A549 (cell line): ENCODE measurements around the gene COPS9.

Source experiments
- CTCF ChIP-seq: fragments of >200 bp; sonication (Bioruptor Twin); formaldehyde crosslinking; IDR thresholded peaks from 3 replicates; pipeline ENCODE4 v1.5.1; 2016
- HDAC2 ChIP-seq: fragments of 200-600 bp; sonication (generic); IDR thresholded peaks from 2 replicates; pipeline ENCODE4 v1.6.1; 2016
- HEYL ChIP-seq: fragments of 250-450 bp; sonication (Bioruptor Pico); IDR thresholded peaks from 2 replicates; pipeline ENCODE4 v1.8.0; 2021; ENCODE audit warnings: mild to moderate bottlenecking, moderate library complexity
- PHF8 ChIP-seq: fragments of 200-600 bp; sonication (generic); IDR thresholded peaks from 2 replicates; pipeline ENCODE4 v1.6.1; 2016; ENCODE audit warnings: low read depth, mild to moderate bottlenecking, antibody characterized with exemption, moderate library complexity, borderline replicate concordance
- POLR2A ChIP-seq: IDR thresholded peaks from 2 replicates; pipeline ENCODE4 v1.6.1; 2012; ENCODE audit warnings: mild to moderate bottlenecking, low read length

- no peak for TF ChIP-seq CTCF
- TF ChIP-seq POLR2A = no peak
- TF ChIP-seq HEYL (CRISPR knock-in tag) = no peak
- TF ChIP-seq PHF8 = no peak
- TF ChIP-seq HDAC2 = no peak
Measured at GRCh38 chr2:240142256-240142775, 6.2 kb upstream of the COPS9 start.
